B cell (primary cell): ENCODE measurements around the gene BPIFB2. TPM values are rescaled to one million over a fixed set of nuclear protein-coding genes. Genes with fewer than 3 reads are reported as not detected.

Experiments used
- ATAC-seq: fragments of 200-7000 bp; cut with Tn5 transposase; one replicate; pipeline ENCODE4 v1.10.0; 2021; ENCODE audit warnings: low read depth, mild to moderate bottlenecking, moderate number of reproducible peaks, moderate library complexity
- CTCF ChIA-PET: fragments of 350-600 bp; sonication (Branson Sonifier 250); formaldehyde crosslinking; loops from one replicate; lab custom pipeline; 2021; ENCODE audit warnings: antibody characterized with exemption, inconsistent platforms; lab: Charles Lee
- POLR2A ChIA-PET: fragments of 350-600 bp; sonication (Branson Sonifier 250); formaldehyde crosslinking; loops from one replicate; lab custom pipeline; 2021; ENCODE audit warnings: antibody characterized with exemption; lab: Charles Lee
- DNase-seq: peaks from one replicate; pipeline ENCODE4 v3.0.0; 2013
- H2AFZ ChIP-seq: 2 replicates; pipeline ENCODE4 v1.6.1; 2012; ENCODE audit warnings: mild to moderate bottlenecking, low read depth, low read length; ENCODE audit not compliant: insufficient read depth, poor library complexity, severe bottlenecking
- H3K27ac ChIP-seq, 2 donors: 1 replicate in 1 of 2; 2 replicates in 1 of 2; pipeline ENCODE4 v1.5.1; 2012 to 2013; ENCODE audit warnings: low read length in 2 of 2, mild to moderate bottlenecking in 2 of 2, moderate library complexity in 1 of 2
- H3K27me3 ChIP-seq, 4 experiments: fragments of 200-600 bp in 1 of 4; sonication (generic) in 1 of 4; replicated peaks in 1 of 4; 1 replicate in 2 of 4; 2 replicates in 2 of 4; pipeline versions ENCODE4 v1.6.1 to v1.7.0; 2013 to 2016; ENCODE audit warnings: low read length in 3 of 4, mild to moderate bottlenecking in 2 of 4, mixed read lengths in 1 of 4, moderate library complexity in 1 of 4; ENCODE audit not compliant: insufficient read depth in 4 of 4, control insufficient read depth in 3 of 4; ENCODE audit errors: control extremely low read depth in 1 of 4
- H3K36me3 ChIP-seq, 2 experiments: replicated peaks in 1 of 2; 1 replicate in 1 of 2; 2 replicates in 1 of 2; pipeline versions ENCODE4 v1.6.1 to v1.7.1; 2013; ENCODE audit warnings: low read length in 1 of 2; ENCODE audit not compliant: insufficient read depth in 2 of 2, control insufficient read depth in 1 of 2; ENCODE audit errors: control extremely low read depth in 1 of 2, extremely low read depth in 1 of 2
- H3K4me1 ChIP-seq, 2 donors: fragments of 200-600 bp in 1 of 2; sonication (generic) in 1 of 2; 1 replicate in 1 of 2; 2 replicates in 1 of 2; pipeline versions ENCODE4 v1.5.1 to v1.6.1; 2013 to 2017; ENCODE audit warnings: low read length in 2 of 2; ENCODE audit not compliant: control insufficient read depth in 2 of 2, insufficient read depth in 2 of 2
- H3K4me2 ChIP-seq: replicated peaks from 2 replicates; pipeline ENCODE3; 2012; ENCODE audit warnings: mild to moderate bottlenecking, low read depth, low read length; ENCODE audit not compliant: poor library complexity, severe bottlenecking
- H3K4me3 ChIP-seq, 5 experiments: fragments of 200-600 bp in 1 of 5; sonication (generic) in 1 of 5; 1 replicate in 3 of 5; 2 replicates in 2 of 5; pipeline versions ENCODE4 v1.5.1 to v1.7.0; 2011 to 2016; ENCODE audit warnings: low read length in 4 of 5, mild to moderate bottlenecking in 4 of 5, low read depth in 2 of 5, control low read depth in 1 of 5, moderate library complexity in 1 of 5; ENCODE audit not compliant: insufficient read depth in 1 of 5; ENCODE audit errors: control extremely low read depth in 1 of 5, extremely low read depth in 1 of 5
- H3K79me2 ChIP-seq: fragments of 200-600 bp; sonication (generic); one replicate; pipeline ENCODE4 v1.6.0; 2016; ENCODE audit warnings: low read length; ENCODE audit not compliant: control insufficient read depth, insufficient read depth
- H3K9ac ChIP-seq: fragments of 200-600 bp; sonication (generic); 2 replicates; pipeline ENCODE4 v1.6.1; 2017; ENCODE audit warnings: mild to moderate bottlenecking, low read length, moderate library complexity
- H3K9me3 ChIP-seq, 3 donors: one replicate each; pipeline versions ENCODE4 v1.6.1 to v1.7.1; 2013; ENCODE audit warnings: low read length in 2 of 3; ENCODE audit not compliant: control insufficient read depth in 2 of 3, insufficient read depth in 1 of 3; ENCODE audit errors: control extremely low read depth in 1 of 3
- H4K20me1 ChIP-seq: 2 replicates; pipeline ENCODE4 v1.6.0; 2012; ENCODE audit warnings: mild to moderate bottlenecking, low read length; ENCODE audit not compliant: insufficient read depth, control insufficient read depth, poor library complexity, severe bottlenecking
- H3K27ac Mint-ChIP-seq: one replicate; pipeline ENCODE4 v1.8.0; 2021; ENCODE audit warnings: mixed read lengths
- H3K27me3 Mint-ChIP-seq: one replicate; pipeline ENCODE4 v1.8.0; 2021; ENCODE audit warnings: mixed read lengths
- H3K4me1 Mint-ChIP-seq: one replicate; pipeline ENCODE4 v1.8.0; 2021; ENCODE audit warnings: mixed read lengths
- H3K4me3 Mint-ChIP-seq: one replicate; pipeline ENCODE4 v1.8.0; 2021; ENCODE audit warnings: mixed read lengths
- H3K9me3 Mint-ChIP-seq: one replicate; pipeline ENCODE4 v1.8.0; 2022; ENCODE audit warnings: mixed read lengths; ENCODE audit not compliant: insufficient read depth
- EZH2 ChIP-seq: IDR thresholded peaks from 2 replicates; pipeline ENCODE4 v1.6.1; 2012; ENCODE audit warnings: borderline replicate concordance, low read depth, mild to moderate bottlenecking, moderate library complexity, low read length; ENCODE audit not compliant: insufficient read depth, poor library complexity, severe bottlenecking
- WGBS: methylation state at CpG from one replicate; pipeline ENCODE4 v1.1.5; 2013; ENCODE audit warnings: missing lambda C conversion rate; ENCODE audit not compliant: insufficient coverage; 5-methylcytosine and 5-hydroxymethylcytosine counted together
- intact Hi-C: fragments of 100-400 bp; cut with micrococcal nuclease; formaldehyde crosslinking; loops from one replicate; pipeline ENCODE4 v1.10.0; 2022
- polyA plus RNA-seq: library from polyadenylated mRNA; depleted of rRNA; stranded (reverse); fragments of >200 nt; gene quantifications from 2 replicates; pipeline ENCODE4 v1.2.3, GENCODE V29; 2012
- total RNA-seq, 2 donors: library from RNA; stranded (reverse); fragments of 120-200 nt in 1 of 2; gene quantifications; 1 replicate in 1 of 2; 2 replicates in 1 of 2; pipeline versions ENCODE4 v1.2.3 to v1.2.4, GENCODE V29; 2013 to 2022
- TF ChIP-seq, protein P1 (sequence below): fragments of 200-600 bp; IDR thresholded peaks from one replicate; pipeline ENCODE4 v1.8.0; 2022; ENCODE audit warnings: antibody characterized with exemption, mild to moderate bottlenecking

The BPIFB2 gene
- total and polyA plus RNA-seq, 2 donors (not counting 1 experiment from before 2014, with no cell fraction given) = not detected

DNA sequence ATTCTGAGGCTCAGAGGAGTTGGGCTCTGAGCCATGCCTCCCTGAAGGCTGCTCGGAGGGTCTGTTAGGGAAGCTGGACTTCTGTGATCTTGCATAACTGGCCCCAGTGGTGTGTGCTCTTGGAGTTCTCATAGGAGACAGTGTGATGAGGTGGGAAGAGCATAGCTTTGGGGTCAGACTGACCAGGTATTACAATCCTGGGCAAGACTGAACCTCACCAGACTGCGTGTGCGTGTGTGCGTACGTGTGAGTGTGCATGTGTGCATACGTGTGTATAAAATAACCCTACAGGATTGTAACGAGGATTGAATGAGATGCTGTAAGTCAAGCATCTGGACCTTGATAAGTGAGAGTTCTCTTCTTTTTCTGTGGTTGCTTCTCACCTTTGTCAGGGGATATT is 10.0 kb downstream of the BPIFB2 start:
- ChIA-PET POLR2A (no interaction called here), CTCF (no interaction called here)
- H3K4me3 ChIP-seq = no peak overlapping the region
- no peaks in the 10 kb centered on the region for H3K36me3 ChIP-seq
- no peak overlapping the region for H3K9ac ChIP-seq
- H4K20me1 ChIP-seq = no peaks in the 10 kb centered on the region
- Mint-ChIP-seq H3K4me3 (no peak overlapping the region), H3K27me3 (peaks cover 9% of the 10 kb centered on the region), H3K27ac (no peak overlapping the region), H3K9me3 (no peaks in the 10 kb centered on the region), H3K4me1 (no peaks in the 10 kb centered on the region)
- intact Hi-C loops = no loop called here
- H3K27ac ChIP-seq = no peak overlapping the region
- no peak for TF ChIP-seq EZH2
- TF ChIP-seq, protein P1, sequence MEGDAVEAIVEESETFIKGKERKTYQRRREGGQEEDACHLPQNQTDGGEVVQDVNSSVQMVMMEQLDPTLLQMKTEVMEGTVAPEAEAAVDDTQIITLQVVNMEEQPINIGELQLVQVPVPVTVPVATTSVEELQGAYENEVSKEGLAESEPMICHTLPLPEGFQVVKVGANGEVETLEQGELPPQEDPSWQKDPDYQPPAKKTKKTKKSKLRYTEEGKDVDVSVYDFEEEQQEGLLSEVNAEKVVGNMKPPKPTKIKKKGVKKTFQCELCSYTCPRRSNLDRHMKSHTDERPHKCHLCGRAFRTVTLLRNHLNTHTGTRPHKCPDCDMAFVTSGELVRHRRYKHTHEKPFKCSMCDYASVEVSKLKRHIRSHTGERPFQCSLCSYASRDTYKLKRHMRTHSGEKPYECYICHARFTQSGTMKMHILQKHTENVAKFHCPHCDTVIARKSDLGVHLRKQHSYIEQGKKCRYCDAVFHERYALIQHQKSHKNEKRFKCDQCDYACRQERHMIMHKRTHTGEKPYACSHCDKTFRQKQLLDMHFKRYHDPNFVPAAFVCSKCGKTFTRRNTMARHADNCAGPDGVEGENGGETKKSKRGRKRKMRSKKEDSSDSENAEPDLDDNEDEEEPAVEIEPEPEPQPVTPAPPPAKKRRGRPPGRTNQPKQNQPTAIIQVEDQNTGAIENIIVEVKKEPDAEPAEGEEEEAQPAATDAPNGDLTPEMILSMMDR = no peak
- 97% methylated on average over 6 of the region's 7 CpGs for WGBS
- H3K9me3 ChIP-seq = peaks cover 0 to 4% (median 0%) of the 10 kb centered on the region in 3 donors
- no peaks in the 10 kb centered on the region for H3K4me1 ChIP-seq
- H3K27me3 ChIP-seq = no peaks in the 10 kb centered on the region
- no peak overlapping the region for H3K4me2 ChIP-seq
- ATAC-seq = no peak
- H2AFZ ChIP-seq = no peak overlapping the region
- DNase-seq = no peak
- H3K79me2 ChIP-seq = no peaks in the 10 kb centered on the region

DNA sequence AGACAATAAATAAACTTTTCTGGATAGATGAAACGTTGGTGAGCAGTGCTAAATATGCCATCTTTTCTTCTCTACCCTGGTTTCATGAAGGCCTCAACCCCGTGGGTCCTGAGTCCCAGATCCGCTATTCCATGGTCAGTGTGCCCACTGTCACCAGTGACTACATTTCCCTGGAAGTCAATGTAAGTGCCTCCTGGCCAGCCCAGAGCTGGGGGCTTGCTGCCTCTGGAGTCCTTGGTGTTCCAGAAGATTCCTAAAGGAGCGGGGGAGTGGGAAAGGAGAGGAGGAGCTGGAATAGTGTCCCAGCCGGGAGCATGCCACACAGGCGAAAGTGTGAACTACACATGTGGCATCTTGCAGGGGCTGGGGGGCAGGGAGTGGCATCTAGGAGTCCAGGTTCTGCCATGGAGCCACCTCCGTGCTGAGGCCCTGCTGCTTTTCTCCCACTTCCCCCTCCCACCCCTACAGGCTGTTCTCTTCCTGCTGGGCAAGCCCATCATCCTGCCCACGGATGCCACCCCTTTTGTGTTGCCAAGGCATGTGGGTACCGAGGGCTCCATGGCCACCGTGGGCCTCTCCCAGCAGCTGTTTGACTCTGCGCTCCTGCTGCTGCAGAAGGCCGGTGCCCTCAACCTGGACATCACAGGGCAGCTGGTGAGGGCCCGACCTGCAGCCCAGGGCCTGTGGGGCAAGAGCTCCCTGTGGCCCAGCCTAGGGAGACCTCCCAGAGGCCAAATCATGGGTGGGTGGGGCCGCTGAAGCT is 10.8 kb downstream of the BPIFB2 start:
- ATAC-seq (no peak), DNase-seq (no peak)
- Histone ChIP-seq H3K9ac (no peak overlapping the region), H3K9me3 (peaks cover 0 to 4% (median 0%) of the 10 kb centered on the region in 3 donors), H3K4me1 (no peaks in the 10 kb centered on the region), H3K36me3 (no peaks in the 10 kb centered on the region), H3K27me3 (no peaks in the 10 kb centered on the region), H3K27ac (no peak overlapping the region), H3K4me2 (no peak overlapping the region), H4K20me1 (no peaks in the 10 kb centered on the region), H2AFZ (no peak overlapping the region), H3K4me3 (no peak overlapping the region), H3K79me2 (no peaks in the 10 kb centered on the region)
- CTCF ChIA-PET = no interaction called here
- peaks cover 9% of the 10 kb centered on the region for H3K27me3 Mint-ChIP-seq
- intact Hi-C loops = no loop called here
- H3K4me1 Mint-ChIP-seq = no peaks in the 10 kb centered on the region
- no peak overlapping the region for H3K4me3 Mint-ChIP-seq
- no peak for TF ChIP-seq EZH2
- TF ChIP-seq, protein P1 = no peak
- no peaks in the 10 kb centered on the region for H3K9me3 Mint-ChIP-seq
- no peak overlapping the region for H3K27ac Mint-ChIP-seq
- POLR2A ChIA-PET = no interaction called here
- WGBS = 64% methylated on average over 9 of the region's 14 CpGs
